ENCODE results near the gene PDE8B.
"Not testable (repeated sequence)": the region's sequence is repeated elsewhere in the genome, so short reads cannot be mapped to it uniquely, and the experiment has no call there.

Gene PDE8B

GRCh38 chr5:77367741-77368140, 157.3 kb downstream of the PDE8B start:
- DNase-seq: no peak

- no peak for DNase-seq
Observed at GRCh38 chr5:77368367-77368766, 157.9 kb downstream of the PDE8B start.

GRCh38 chr5:77369566-77369965, 159.1 kb downstream of the PDE8B start:
- no peak for DNase-seq

GRCh38 chr5:77374686-77375085, 164.2 kb downstream of the PDE8B start:
- no peak for DNase-seq

- no peak for DNase-seq
Observed at GRCh38 chr5:77376609-77377300, 166.3 kb downstream of the PDE8B start.

- DNase-seq: no peak
Observed at GRCh38 chr5:77379558-77380061, 169.1 kb downstream of the PDE8B start.

GRCh38 chr5:77380636-77381035, 170.2 kb downstream of the PDE8B start:
- no peak for DNase-seq

GRCh38 chr5:77383336-77383735, 172.9 kb downstream of the PDE8B start:
- DNase-seq: not testable (repeated sequence)

GRCh38 chr5:77386340-77386739, 175.9 kb downstream of the PDE8B start:
- not testable (repeated sequence) for DNase-seq

- no peak for DNase-seq
Observed at GRCh38 chr5:77389746-77390145, 179.3 kb downstream of the PDE8B start.

GRCh38 chr5:77390221-77390620, 179.7 kb downstream of the PDE8B start:
- DNase-seq: no peak

- no peak for DNase-seq
Observed at GRCh38 chr5:77390795-77391194, 180.3 kb downstream of the PDE8B start.

GRCh38 chr5:77391240-77391765, 180.8 kb downstream of the PDE8B start:
- no peak for DNase-seq

- no peak for DNase-seq
Observed at GRCh38 chr5:77394064-77394715, 183.7 kb downstream of the PDE8B start.

GRCh38 chr5:77396017-77396416, 185.5 kb downstream of the PDE8B start:
- no peak for DNase-seq

- no peak for DNase-seq
Observed at GRCh38 chr5:77397686-77398292, 187.3 kb downstream of the PDE8B start.

- DNase-seq: no peak
Observed at GRCh38 chr5:77398458-77398857, 188.0 kb downstream of the PDE8B start.

- no peak for DNase-seq
Observed at GRCh38 chr5:77398896-77399295, 188.4 kb downstream of the PDE8B start.

- DNase-seq: no peak
Observed at GRCh38 chr5:77400645-77401044, 190.2 kb downstream of the PDE8B start.

- no peak for DNase-seq
Observed at GRCh38 chr5:77402796-77403195, 192.3 kb downstream of the PDE8B start.

GRCh38 chr5:77407152-77407551, 196.7 kb downstream of the PDE8B start:
- no peak for DNase-seq

- DNase-seq: no peak
Observed at GRCh38 chr5:77409870-77410621, 199.6 kb downstream of the PDE8B start.

GRCh38 chr5:77413049-77413448, 202.6 kb downstream of the PDE8B start:
- DNase-seq: no peak
